ENCODE measurements around the gene GCNT2.

Gene GCNT2

DNA sequence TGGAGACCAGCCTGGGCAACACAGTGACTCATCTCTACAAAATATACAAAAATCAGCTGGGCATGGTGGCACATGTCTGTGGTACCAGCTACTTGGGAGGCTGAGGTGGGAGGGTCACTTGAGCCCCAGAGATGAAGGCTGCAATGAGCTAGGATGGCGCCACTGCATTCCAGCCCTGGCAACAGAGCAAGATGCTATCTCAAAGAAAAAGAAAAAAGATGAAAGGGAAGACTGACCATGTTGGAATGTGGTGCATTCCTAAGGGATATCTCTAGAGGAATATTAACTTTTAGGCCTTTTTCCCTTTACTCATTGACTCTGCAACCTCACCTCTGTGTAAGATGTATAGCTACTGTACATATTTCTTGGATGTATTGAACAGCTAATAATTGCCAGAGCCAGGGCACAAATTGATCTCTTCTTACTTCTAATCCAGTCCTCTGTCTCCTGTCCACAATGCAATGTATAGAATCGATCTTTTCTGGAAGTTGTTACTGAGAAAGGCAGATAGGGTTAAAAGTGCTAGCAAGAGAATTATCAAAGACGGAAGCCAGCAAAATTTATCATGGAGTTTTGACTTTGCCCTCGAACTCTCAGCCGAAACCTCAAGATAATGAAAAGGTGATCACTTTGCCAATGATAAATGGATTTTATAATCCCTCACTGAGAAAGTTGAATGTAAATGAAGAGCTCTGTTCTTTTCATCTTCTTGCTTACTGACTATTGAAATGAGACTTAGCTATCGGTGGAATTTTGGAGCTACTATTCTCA, 46.3 kb downstream of the GCNT2 start:
- TF ChIP-seq, protein P1, sequence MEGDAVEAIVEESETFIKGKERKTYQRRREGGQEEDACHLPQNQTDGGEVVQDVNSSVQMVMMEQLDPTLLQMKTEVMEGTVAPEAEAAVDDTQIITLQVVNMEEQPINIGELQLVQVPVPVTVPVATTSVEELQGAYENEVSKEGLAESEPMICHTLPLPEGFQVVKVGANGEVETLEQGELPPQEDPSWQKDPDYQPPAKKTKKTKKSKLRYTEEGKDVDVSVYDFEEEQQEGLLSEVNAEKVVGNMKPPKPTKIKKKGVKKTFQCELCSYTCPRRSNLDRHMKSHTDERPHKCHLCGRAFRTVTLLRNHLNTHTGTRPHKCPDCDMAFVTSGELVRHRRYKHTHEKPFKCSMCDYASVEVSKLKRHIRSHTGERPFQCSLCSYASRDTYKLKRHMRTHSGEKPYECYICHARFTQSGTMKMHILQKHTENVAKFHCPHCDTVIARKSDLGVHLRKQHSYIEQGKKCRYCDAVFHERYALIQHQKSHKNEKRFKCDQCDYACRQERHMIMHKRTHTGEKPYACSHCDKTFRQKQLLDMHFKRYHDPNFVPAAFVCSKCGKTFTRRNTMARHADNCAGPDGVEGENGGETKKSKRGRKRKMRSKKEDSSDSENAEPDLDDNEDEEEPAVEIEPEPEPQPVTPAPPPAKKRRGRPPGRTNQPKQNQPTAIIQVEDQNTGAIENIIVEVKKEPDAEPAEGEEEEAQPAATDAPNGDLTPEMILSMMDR (IDR thresholded peaks at IDR 0.05): no peak

- TF ChIP-seq, protein P1 (IDR thresholded peaks at IDR 0.05): no peak
Observed at GRCh38 chr6:10569392-10570127, 48.4 kb downstream of the GCNT2 start.

GRCh38 chr6:10576226-10576625, 55.1 kb downstream of the GCNT2 start:
- TF ChIP-seq, protein P1 (IDR thresholded peaks at IDR 0.05): no peak

DNA sequence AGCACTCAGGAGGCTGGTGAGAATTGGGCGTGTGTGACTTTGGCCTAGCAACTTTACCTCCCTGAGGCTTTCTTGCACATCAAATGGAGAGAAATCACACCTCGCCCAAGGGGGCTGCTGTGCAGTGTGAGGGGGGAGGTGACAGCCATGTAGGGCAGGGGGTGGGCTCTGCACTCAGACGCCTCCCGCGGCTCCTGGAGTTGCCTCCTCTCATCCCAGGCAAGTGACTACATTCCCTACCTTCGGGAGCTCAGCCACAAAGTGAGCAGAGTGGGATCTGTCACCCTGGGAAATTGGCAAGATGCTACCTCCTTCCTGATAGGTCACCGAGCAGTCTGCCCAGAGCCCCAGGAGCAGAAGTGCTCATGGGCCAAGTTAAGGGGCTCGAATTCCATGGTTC, 56.0 kb downstream of the GCNT2 start:
- TF ChIP-seq, protein P1 (IDR thresholded peaks at IDR 0.05): no peak

DNA sequence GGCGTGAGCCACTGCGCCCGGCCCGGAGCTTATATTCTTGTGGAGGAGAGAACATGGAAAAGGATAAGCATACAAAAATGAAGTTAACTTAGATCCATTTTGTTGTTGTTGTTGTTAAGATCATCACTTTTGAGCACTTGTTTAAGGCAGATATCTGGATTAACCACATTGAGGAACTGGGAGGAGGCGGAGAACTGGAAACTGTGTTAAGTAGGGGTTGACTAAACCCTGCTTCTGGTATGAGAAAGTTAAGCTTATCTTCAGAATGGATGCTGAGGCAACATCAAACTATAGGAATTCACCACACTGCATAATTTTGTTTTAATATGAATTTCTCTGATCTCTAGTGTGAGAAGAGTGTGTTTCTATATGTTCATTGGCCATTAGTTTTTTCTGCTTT, 57.6 kb downstream of the GCNT2 start:
- TF ChIP-seq, protein P1 (IDR thresholded peaks at IDR 0.05): no peak

- TF ChIP-seq, protein P1 (IDR thresholded peaks at IDR 0.05): no peak
Observed at GRCh38 chr6:10579803-10580202, 58.7 kb downstream of the GCNT2 start.

DNA sequence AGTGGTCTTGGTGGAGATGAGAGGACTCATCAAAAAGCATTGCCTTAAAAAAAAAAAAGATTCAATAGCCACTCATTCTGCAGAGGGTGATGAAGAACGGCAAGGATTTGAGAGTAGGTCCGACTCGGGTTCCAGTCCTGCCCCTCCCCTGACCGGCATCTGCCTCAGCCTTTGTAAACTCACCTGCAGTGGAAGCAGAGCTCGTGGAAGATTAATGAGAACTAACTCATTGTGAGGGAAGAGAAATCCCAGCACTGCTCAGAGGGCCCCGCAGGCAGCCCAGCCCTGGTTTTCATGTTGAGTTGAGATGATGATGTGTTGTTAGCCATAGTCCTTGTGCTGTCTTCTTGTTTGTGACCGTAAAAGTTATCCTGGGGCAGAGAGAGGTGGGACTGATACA, 59.4 kb downstream of the GCNT2 start:
- TF ChIP-seq, protein P1 (IDR thresholded peaks at IDR 0.05): no peak
